Endothelial cell of umbilical vein (primary cell): ENCODE measurements around the gene RNF187. TPM values are rescaled to one million over a fixed set of nuclear protein-coding genes. Genes with fewer than 3 reads are reported as not detected.

Experiments
- BruUV-seq: library from RNA; stranded (reverse); fragments of 400-500 nt; replicated peaks from 2 replicates; lab custom pipeline; 2021; lab: Mats Ljungman, UMichigan
- CTCF ChIA-PET: fragments of 300-600, 350-600 bp; sonication (Branson Sonifier 250); formaldehyde crosslinking; loops from one replicate; lab custom pipeline; 2021; ENCODE audit warnings: antibody characterized with exemption, inconsistent platforms; lab: Charles Lee
- POLR2A ChIA-PET: fragments of 300-600, 350-600 bp; sonication (Branson Sonifier 250); formaldehyde crosslinking; loops from one replicate; lab custom pipeline; 2021; ENCODE audit warnings: antibody characterized with exemption, inconsistent platforms; lab: Charles Lee
- DNase-seq: peaks from one replicate; pipeline ENCODE4 v3.0.0-alpha.2; 2011; ENCODE audit warnings: low read depth, low spot score
- FAIRE-seq: peaks from 2 replicates; lab custom pipeline; 2011; peaks lifted over from hg19 to GRCh38; lab: Jason Lieb, UNC
- H2AFZ ChIP-seq: 2 replicates; pipeline ENCODE4 v1.6.0; 2012; ENCODE audit warnings: low read depth, low read length, control low read depth, inconsistent platforms
- H3K27ac ChIP-seq: 2 replicates; pipeline ENCODE4 v1.5.1; 2011; ENCODE audit warnings: low read depth, mild to moderate bottlenecking, control low read depth, low read length, moderate library complexity; ENCODE audit not compliant: insufficient read depth
- H3K27me3 ChIP-seq, 2 experiments: 2 replicates each; pipeline versions ENCODE4 v1.6.0 to v1.6.1; 2011; ENCODE audit warnings: low read length in 2 of 2, mixed read lengths in 1 of 2; ENCODE audit not compliant: control insufficient read depth in 2 of 2, insufficient read depth in 2 of 2
- H3K36me3 ChIP-seq, 2 experiments: 2 replicates in 1 of 2; 3 replicates in 1 of 2; pipeline ENCODE4 v1.5.1; 2011; ENCODE audit warnings: low read length in 2 of 2, mild to moderate bottlenecking in 1 of 2, moderate library complexity in 1 of 2; ENCODE audit not compliant: control insufficient read depth in 2 of 2, insufficient read depth in 2 of 2; ENCODE audit errors: extremely low read depth in 1 of 2
- H3K4me1 ChIP-seq: 3 replicates; pipeline ENCODE4 v1.5.1; 2011; ENCODE audit warnings: mild to moderate bottlenecking, low read length; ENCODE audit not compliant: control insufficient read depth, insufficient read depth; ENCODE audit errors: extremely low read depth
- H3K4me2 ChIP-seq: 2 replicates; pipeline ENCODE4 v1.6.1; 2011; ENCODE audit warnings: low read length, control low read depth, mixed read lengths; ENCODE audit not compliant: insufficient read depth
- H3K4me3 ChIP-seq, 3 experiments: fragments of 200-600 bp in 1 of 3; sonication (generic), shearing (Covaris generic) in 1 of 3; replicated peaks in 1 of 3; 2 replicates each; pipeline ENCODE4 v1.5.1; 2011 to 2016; ENCODE audit warnings: control low read depth in 3 of 3, low read length in 3 of 3, mild to moderate bottlenecking in 2 of 3, inconsistent platforms in 1 of 3, low read depth in 1 of 3, moderate library complexity in 1 of 3; ENCODE audit not compliant: insufficient read depth in 1 of 3
- H3K79me2 ChIP-seq: 2 replicates; pipeline ENCODE4 v1.6.0; 2012; ENCODE audit warnings: low read length, inconsistent platforms; ENCODE audit not compliant: control insufficient read depth, insufficient read depth
- H3K9ac ChIP-seq: replicated peaks from 2 replicates; pipeline ENCODE3; 2011; ENCODE audit warnings: low read length, control low read depth; ENCODE audit not compliant: insufficient read depth; ENCODE audit errors: extremely low read depth
- H3K9me1 ChIP-seq: replicated peaks from 3 replicates; pipeline ENCODE4 v1.6.0; 2011; ENCODE audit warnings: mild to moderate bottlenecking, low read length; ENCODE audit not compliant: control insufficient read depth, insufficient read depth; ENCODE audit errors: extremely low read depth
- H3K9me3 ChIP-seq: replicated peaks from 2 replicates; pipeline ENCODE4 v1.5.1; 2012; ENCODE audit warnings: low read length, inconsistent platforms; ENCODE audit not compliant: control insufficient read depth, insufficient read depth
- H4K20me1 ChIP-seq: replicated peaks from 2 replicates; pipeline ENCODE3; 2011; ENCODE audit warnings: mild to moderate bottlenecking, low read length; ENCODE audit not compliant: control insufficient read depth, insufficient read depth; ENCODE audit errors: extremely low read depth
- EZH2 ChIP-seq: IDR thresholded peaks from 2 replicates; pipeline ENCODE4 v1.6.1; 2012; ENCODE audit warnings: borderline replicate concordance, low read depth, mild to moderate bottlenecking, moderate library complexity, low read length, inconsistent platforms; ENCODE audit not compliant: severe bottlenecking
- FOS ChIP-seq: IDR thresholded peaks from 2 replicates; pipeline ENCODE4 v1.6.1; 2011; ENCODE audit warnings: mild to moderate bottlenecking, low read length, moderate library complexity, borderline replicate concordance; ENCODE audit not compliant: insufficient read depth
- GATA2 ChIP-seq: IDR thresholded peaks from 2 replicates; pipeline ENCODE4 v1.7.0; 2011; ENCODE audit warnings: low read depth, mild to moderate bottlenecking, moderate library complexity, mixed read lengths, low read length; ENCODE audit not compliant: insufficient read length, insufficient read depth
- JUN ChIP-seq: IDR thresholded peaks from 2 replicates; pipeline ENCODE4 v1.6.1; 2011; ENCODE audit warnings: borderline replicate concordance, low read depth; ENCODE audit not compliant: insufficient read length, insufficient read depth
- MYC ChIP-seq: IDR thresholded peaks from one replicate; pipeline ENCODE4 v1.6.1; 2011; ENCODE audit warnings: mild to moderate bottlenecking, low read depth, low read length
- POLR2A ChIP-seq: IDR thresholded peaks from 2 replicates; pipeline ENCODE4 v1.6.1; 2012; ENCODE audit warnings: low read depth, mild to moderate bottlenecking, control low read depth, low read length
- POLR2AphosphoS5 ChIP-seq: IDR thresholded peaks from 2 replicates; pipeline ENCODE4 v1.6.1; 2012; ENCODE audit warnings: low read depth, mild to moderate bottlenecking, control low read depth, low read length, moderate library complexity; ENCODE audit not compliant: insufficient read depth
- dilution Hi-C: fragments of 300-500 bp; cut with MboI; formaldehyde crosslinking; loops from one replicate; pipeline ENCODE4 v1.15.0; 2019; ENCODE audit warnings: low sequenced_read_pairs; ENCODE audit not compliant: extremely low pct_ligation_motif_present
- intact Hi-C: fragments of 100-400 bp; cut with micrococcal nuclease; formaldehyde crosslinking; loops from one replicate; pipeline ENCODE4 v1.10.0; 2022
- polyA plus RNA-seq, 4 experiments: library from polyadenylated mRNA; depleted of rRNA in 3 of 4; stranded (reverse) in 3 of 4; unstranded in 1 of 4; fragments of >200 nt; gene quantifications; 2 replicates each; pipeline versions ENCODE4 v1.2.1 to v1.2.3, GENCODE V29; 2011 to 2012; ENCODE audit warnings: missing spikeins in 1 of 4
- total RNA-seq: library from RNA; stranded (reverse); gene quantifications from 2 replicates; pipeline ENCODE4 v1.2.3, GENCODE V29; 2021
- TF ChIP-seq, protein P1 (sequence below): IDR thresholded peaks from 2 replicates; pipeline ENCODE4 v1.6.1; 2011; ENCODE audit not compliant: insufficient read depth, insufficient read length
- TF ChIP-seq, protein P2 (sequence below), 2 donors: IDR thresholded peaks; 1 replicate in 1 of 2; 2 replicates in 1 of 2; pipeline ENCODE4 v1.5.1; 2011; ENCODE audit warnings: low read length in 2 of 2, mild to moderate bottlenecking in 2 of 2, moderate library complexity in 2 of 2, control low read depth in 1 of 2, inconsistent platforms in 1 of 2, low read depth in 1 of 2; ENCODE audit not compliant: insufficient read depth in 1 of 2; ENCODE audit errors: extremely low read depth in 1 of 2

RNF187 gene
- total and polyA plus RNA-seq, 2 donors (not counting 3 experiments of a cell fraction or from before 2014, with no cell fraction given): 48.0 to 86.4 TPM

DNA sequence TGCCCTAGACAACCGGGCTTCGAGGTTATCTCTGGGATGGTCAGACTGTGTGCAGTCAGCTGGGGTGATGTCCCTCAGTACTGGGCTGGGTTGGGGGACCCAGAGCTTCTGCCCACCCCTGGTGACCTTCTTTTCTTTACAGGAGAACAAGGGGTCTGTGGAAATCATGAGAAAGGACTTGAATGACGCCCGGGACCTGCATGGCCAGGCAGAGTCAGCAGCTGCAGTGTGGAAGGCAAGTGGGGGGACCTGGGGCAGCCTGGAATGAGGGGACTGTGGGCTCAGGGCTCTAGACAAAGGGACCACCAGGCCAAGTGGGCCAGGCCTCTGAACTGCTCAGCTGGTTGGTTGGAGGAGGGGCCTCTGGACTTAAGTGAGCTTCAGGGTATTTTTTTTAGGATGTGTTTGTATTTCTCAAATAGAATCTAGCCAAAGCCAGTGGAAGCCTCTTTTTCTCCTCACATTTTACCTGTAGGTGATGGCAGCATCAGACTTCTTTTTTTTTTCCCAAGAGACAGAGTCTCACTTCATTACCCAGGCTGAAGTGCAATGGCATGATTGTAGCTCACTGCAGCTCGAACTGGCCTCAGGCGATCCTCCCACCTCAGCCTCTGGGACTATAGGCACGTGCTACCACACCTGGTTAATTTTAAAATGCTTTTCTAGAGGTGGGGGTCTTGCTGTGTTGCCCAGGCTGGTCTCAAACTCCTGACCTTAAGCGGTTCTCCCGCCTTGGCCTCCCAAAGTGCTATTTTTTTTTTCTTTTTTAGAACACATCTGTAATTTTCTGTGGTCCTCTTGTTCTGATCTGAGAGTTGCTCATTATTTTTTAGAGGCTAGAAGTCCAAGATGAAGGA is 1.9 kb downstream of the RNF187 start:
- dilution Hi-C loops (no loop called here), intact Hi-C loops (loop anchor here (5.0 kb wide), 1 partner anchor 322 kb away; the partner anchor contains the start of gene IBA57)
- Histone ChIP-seq H3K9me3 (no peaks in the 10 kb centered on the region), H3K9ac (no peak overlapping the region), H3K4me3 (no peak overlapping the region), H3K27ac (no peak overlapping the region), H3K79me2 (no peaks in the 10 kb centered on the region), H3K4me2 (no peak overlapping the region), H3K9me1 (no peaks in the 10 kb centered on the region), H3K4me1 (no peaks in the 10 kb centered on the region), H3K27me3 (no peaks in the 10 kb centered on the region), H3K36me3 (peaks cover 0 to 26% of the 10 kb centered on the region in 2 experiments), H4K20me1 (no peaks in the 10 kb centered on the region), H2AFZ (no peak overlapping the region)
- CTCF ChIA-PET: interaction anchor here (0.6 to 3.9 kb wide), 5 partner anchors 11 to 34 kb away, joined by 3 to 36 read pairs (median 5); a partner anchor contains a TSS
- no TSS peak for BruUV-seq
- peak; percentile 35 for FAIRE-seq
- DNase-seq: no peak
- TF ChIP-seq JUN (no peak), FOS (no peak), GATA2 (no peak), EZH2 (no peak), POLR2AphosphoS5 (no peak), MYC (no peak), POLR2A (no peak)
- TF ChIP-seq, protein P1, sequence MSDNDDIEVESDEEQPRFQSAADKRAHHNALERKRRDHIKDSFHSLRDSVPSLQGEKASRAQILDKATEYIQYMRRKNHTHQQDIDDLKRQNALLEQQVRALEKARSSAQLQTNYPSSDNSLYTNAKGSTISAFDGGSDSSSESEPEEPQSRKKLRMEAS: no peak
- TF ChIP-seq, protein P2, sequence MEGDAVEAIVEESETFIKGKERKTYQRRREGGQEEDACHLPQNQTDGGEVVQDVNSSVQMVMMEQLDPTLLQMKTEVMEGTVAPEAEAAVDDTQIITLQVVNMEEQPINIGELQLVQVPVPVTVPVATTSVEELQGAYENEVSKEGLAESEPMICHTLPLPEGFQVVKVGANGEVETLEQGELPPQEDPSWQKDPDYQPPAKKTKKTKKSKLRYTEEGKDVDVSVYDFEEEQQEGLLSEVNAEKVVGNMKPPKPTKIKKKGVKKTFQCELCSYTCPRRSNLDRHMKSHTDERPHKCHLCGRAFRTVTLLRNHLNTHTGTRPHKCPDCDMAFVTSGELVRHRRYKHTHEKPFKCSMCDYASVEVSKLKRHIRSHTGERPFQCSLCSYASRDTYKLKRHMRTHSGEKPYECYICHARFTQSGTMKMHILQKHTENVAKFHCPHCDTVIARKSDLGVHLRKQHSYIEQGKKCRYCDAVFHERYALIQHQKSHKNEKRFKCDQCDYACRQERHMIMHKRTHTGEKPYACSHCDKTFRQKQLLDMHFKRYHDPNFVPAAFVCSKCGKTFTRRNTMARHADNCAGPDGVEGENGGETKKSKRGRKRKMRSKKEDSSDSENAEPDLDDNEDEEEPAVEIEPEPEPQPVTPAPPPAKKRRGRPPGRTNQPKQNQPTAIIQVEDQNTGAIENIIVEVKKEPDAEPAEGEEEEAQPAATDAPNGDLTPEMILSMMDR (IDR thresholded peaks at IDR 0.05; ENCODE audit: extremely low read depth in 1 of 2, insufficient read depth in 1 of 2, low read depth in 1 of 2, low read length in 2 of 2): no peak
- POLR2A ChIA-PET: no interaction called here
